Measurements from ENCODE around the gene OLFM3.

GRCh38 chr1:101849356-101849755 is 147.4 kb downstream of the OLFM3 start:
- TF ChIP-seq POLR2A (IDR thresholded peaks at IDR 0.05) (no peak), CTCF (IDR thresholded peaks at IDR 0.05) (no peak)
